ENCODE data around the gene HS6ST2. TPM values are rescaled to one million over a fixed set of nuclear protein-coding genes. Genes with fewer than 3 reads are reported as not detected.
A peak's percentile ranks its signal among the peaks of the same experiment; 100 is the strongest.
"Not testable (repeated sequence)": the region's sequence is repeated elsewhere in the genome, so short reads cannot be mapped to it uniquely, and the experiment has no call there.

HS6ST2 gene
- total and polyA plus RNA-seq, 9 donors = 27.8 to 52.3 (median 38.8) TPM

GRCh38 chrX:132887569-132887968 lies 70.9 kb downstream of the HS6ST2 start:
- Histone ChIP-seq H3K9me3 (replicated peaks; ENCODE audit: control insufficient read depth, low read depth, low read length) (peaks cover 2% of the 10 kb centered on the region), H3K27me3 (ENCODE audit: control insufficient read depth, insufficient read depth, low read length) (no peaks in the 10 kb centered on the region), H3K4me3 (ENCODE audit: low read length) (no peak overlapping the region), H3K27ac (ENCODE audit: low read length) (no peak overlapping the region), H3K4me1 (ENCODE audit: control insufficient read depth, insufficient read depth, low read length) (no peaks in the 10 kb centered on the region), H3K36me3 (ENCODE audit: control insufficient read depth, insufficient read depth, low read length) (no peaks in the 10 kb centered on the region)
- no peak for DNase-seq

GRCh38 chrX:132883358-132883915 lies 75.0 kb downstream of the HS6ST2 start:
- no peaks in the 10 kb centered on the region for H3K4me1 ChIP-seq (ENCODE audit: control insufficient read depth, insufficient read depth, low read length)
- peaks cover 2% of the 10 kb centered on the region for H3K9me3 ChIP-seq (replicated peaks; ENCODE audit: control insufficient read depth, low read depth, low read length)
- H3K27me3 ChIP-seq (ENCODE audit: control insufficient read depth, insufficient read depth, low read length) = no peaks in the 10 kb centered on the region
- H3K36me3 ChIP-seq (ENCODE audit: control insufficient read depth, insufficient read depth, low read length) = no peaks in the 10 kb centered on the region
- 66% methylated on average over 2 of the region's 5 CpGs for WGBS (ENCODE audit: insufficient coverage)
- no peak for DNase-seq
- no peak overlapping the region for H3K4me3 ChIP-seq (ENCODE audit: low read length)
- no peak overlapping the region for H3K27ac ChIP-seq (ENCODE audit: low read length)

GRCh38 chrX:132880753-132881152 lies 77.7 kb downstream of the HS6ST2 start:
- not testable (repeated sequence) for H3K4me3 ChIP-seq (ENCODE audit: low read length); H3K36me3 ChIP-seq (ENCODE audit: control insufficient read depth, insufficient read depth, low read length); H3K27ac ChIP-seq (ENCODE audit: low read length); DNase-seq; H3K9me3 ChIP-seq (replicated peaks; ENCODE audit: control insufficient read depth, low read depth, low read length); H3K27me3 ChIP-seq (ENCODE audit: control insufficient read depth, insufficient read depth, low read length)
- peaks cover 11% of the 10 kb centered on the region for H3K4me1 ChIP-seq (ENCODE audit: control insufficient read depth, insufficient read depth, low read length)
- WGBS (ENCODE audit: insufficient coverage) = no CpG with 5 or more reads among the region's 2 CpGs

GRCh38 chrX:132877954-132878536 lies 80.4 kb downstream of the HS6ST2 start:
- 67% methylated on average over 1 of the region's 5 CpGs for WGBS (ENCODE audit: insufficient coverage)
- no peak for DNase-seq
- peaks cover 11% of the 10 kb centered on the region for H3K4me1 ChIP-seq (ENCODE audit: control insufficient read depth, insufficient read depth, low read length)

GRCh38 chrX:132876523-132877338 lies 81.7 kb downstream of the HS6ST2 start:
- Histone ChIP-seq H3K4me1 (ENCODE audit: control insufficient read depth, insufficient read depth, low read length) (peaks cover 11% of the 10 kb centered on the region), H3K4me3 (ENCODE audit: low read length) (no peak overlapping the region), H3K27me3 (ENCODE audit: control insufficient read depth, insufficient read depth, low read length) (peaks cover 12% of the 10 kb centered on the region), H3K36me3 (ENCODE audit: control insufficient read depth, insufficient read depth, low read length) (no peaks in the 10 kb centered on the region), H3K9me3 (replicated peaks; ENCODE audit: control insufficient read depth, low read depth, low read length) (no peaks in the 10 kb centered on the region), H3K27ac (ENCODE audit: low read length) (peak overlapping the region; percentile 42)
- WGBS (ENCODE audit: insufficient coverage) = no CpG with 5 or more reads among the region's 2 CpGs
- DNase-seq = peak; percentile 56

More at GRCh38 chrX:132877954-132878536, 80.4 kb downstream of the HS6ST2 start:
- Histone ChIP-seq H3K4me3 (ENCODE audit: low read length) (no peak overlapping the region), H3K9me3 (replicated peaks; ENCODE audit: control insufficient read depth, low read depth, low read length) (no peaks in the 10 kb centered on the region), H3K27me3 (ENCODE audit: control insufficient read depth, insufficient read depth, low read length) (peaks cover 12% of the 10 kb centered on the region), H3K36me3 (ENCODE audit: control insufficient read depth, insufficient read depth, low read length) (no peaks in the 10 kb centered on the region), H3K27ac (ENCODE audit: low read length) (no peak overlapping the region)

GRCh38 chrX:132875650-132876522 lies 82.5 kb downstream of the HS6ST2 start:
- Histone ChIP-seq H3K4me3 (ENCODE audit: low read length) (no peak overlapping the region), H3K27me3 (ENCODE audit: control insufficient read depth, insufficient read depth, low read length) (peaks cover 12% of the 10 kb centered on the region), H3K36me3 (ENCODE audit: control insufficient read depth, insufficient read depth, low read length) (no peaks in the 10 kb centered on the region), H3K27ac (ENCODE audit: low read length) (peak overlapping the region; percentile 42), H3K9me3 (replicated peaks; ENCODE audit: control insufficient read depth, low read depth, low read length) (no peaks in the 10 kb centered on the region), H3K4me1 (ENCODE audit: control insufficient read depth, insufficient read depth, low read length) (peaks cover 11% of the 10 kb centered on the region)
- WGBS (ENCODE audit: insufficient coverage) = no CpG with 5 or more reads among the region's 3 CpGs
- peak; percentile 14 for DNase-seq

- WGBS (ENCODE audit: insufficient coverage) = no CpG with 5 or more reads among the region's 3 CpGs
- H3K27ac ChIP-seq (ENCODE audit: low read length) = no peak overlapping the region
- DNase-seq = peak; percentile 33
Observed at GRCh38 chrX:132862562-132862961, 95.9 kb downstream of the HS6ST2 start.

GRCh38 chrX:132861076-132861475 lies 97.4 kb downstream of the HS6ST2 start:
- WGBS (ENCODE audit: insufficient coverage) = no CpG with 5 or more reads among the region's 3 CpGs
- Histone ChIP-seq H3K36me3 (ENCODE audit: control insufficient read depth, insufficient read depth, low read length) (no peaks in the 10 kb centered on the region), H3K27ac (ENCODE audit: low read length) (no peak overlapping the region), H3K27me3 (ENCODE audit: control insufficient read depth, insufficient read depth, low read length) (peaks cover 2% of the 10 kb centered on the region), H3K9me3 (replicated peaks; ENCODE audit: control insufficient read depth, low read depth, low read length) (no peaks in the 10 kb centered on the region), H3K4me1 (ENCODE audit: control insufficient read depth, insufficient read depth, low read length) (no peaks in the 10 kb centered on the region), H3K4me3 (ENCODE audit: low read length) (no peak overlapping the region)
- DNase-seq = no peak

More at GRCh38 chrX:132862562-132862961, 95.9 kb downstream of the HS6ST2 start:
- H3K4me3 ChIP-seq (ENCODE audit: low read length) = no peak overlapping the region
- no peaks in the 10 kb centered on the region for H3K36me3 ChIP-seq (ENCODE audit: control insufficient read depth, insufficient read depth, low read length)
- no peaks in the 10 kb centered on the region for H3K4me1 ChIP-seq (ENCODE audit: control insufficient read depth, insufficient read depth, low read length)
- H3K9me3 ChIP-seq (replicated peaks; ENCODE audit: control insufficient read depth, low read depth, low read length) = peaks cover 3% of the 10 kb centered on the region
- no peaks in the 10 kb centered on the region for H3K27me3 ChIP-seq (ENCODE audit: control insufficient read depth, insufficient read depth, low read length)

GRCh38 chrX:132860200-132860599 lies 98.2 kb downstream of the HS6ST2 start:
- DNase-seq = no peak
- no peak overlapping the region for H3K27ac ChIP-seq (ENCODE audit: low read length)

GRCh38 chrX:132858018-132858417 lies 100.4 kb downstream of the HS6ST2 start:
- Histone ChIP-seq H3K36me3 (ENCODE audit: control insufficient read depth, insufficient read depth, low read length) (no peaks in the 10 kb centered on the region), H3K27me3 (ENCODE audit: control insufficient read depth, insufficient read depth, low read length) (peaks cover 7% of the 10 kb centered on the region), H3K4me3 (ENCODE audit: low read length) (no peak overlapping the region), H3K9me3 (replicated peaks; ENCODE audit: control insufficient read depth, low read depth, low read length) (no peaks in the 10 kb centered on the region), H3K27ac (ENCODE audit: low read length) (no peak overlapping the region), H3K4me1 (ENCODE audit: control insufficient read depth, insufficient read depth, low read length) (no peaks in the 10 kb centered on the region)
- DNase-seq = no peak

More at GRCh38 chrX:132860200-132860599, 98.2 kb downstream of the HS6ST2 start:
- no peaks in the 10 kb centered on the region for H3K36me3 ChIP-seq (ENCODE audit: control insufficient read depth, insufficient read depth, low read length)
- H3K27me3 ChIP-seq (ENCODE audit: control insufficient read depth, insufficient read depth, low read length) = peaks cover 2% of the 10 kb centered on the region
- H3K4me1 ChIP-seq (ENCODE audit: control insufficient read depth, insufficient read depth, low read length) = no peaks in the 10 kb centered on the region
- H3K4me3 ChIP-seq (ENCODE audit: low read length) = no peak overlapping the region
- H3K9me3 ChIP-seq (replicated peaks; ENCODE audit: control insufficient read depth, low read depth, low read length) = no peaks in the 10 kb centered on the region
